HepG2 (cell line): Measurements from ENCODE around the gene TCAF1.

Experiments used
- IRF1 ChIP-seq: sonication (generic); formaldehyde crosslinking; IDR thresholded peaks from 2 replicates; pipeline ENCODE4 v1.4.0; 2020; ENCODE audit warnings: low read depth, mild to moderate bottlenecking, missing genetic modification reagents
- JUNB ChIP-seq: sonication (generic); formaldehyde crosslinking; IDR thresholded peaks from 2 replicates; pipeline ENCODE4 v1.8.0; 2022; ENCODE audit warnings: missing genetic modification reagents, mild to moderate bottlenecking, borderline replicate concordance
- PHB2 ChIP-seq: fragments of 450-650 bp; IDR thresholded peaks from 2 replicates; pipeline ENCODE4 v1.6.1; 2018; ENCODE audit not compliant: partially characterized antibody
- SIN3A ChIP-seq: IDR thresholded peaks from 2 replicates; pipeline ENCODE4 v1.6.1; 2011; ENCODE audit warnings: low read depth, mild to moderate bottlenecking, control low read depth, low read length, borderline replicate concordance
- SMARCC2 ChIP-seq: fragments of 450-650 bp; IDR thresholded peaks from 2 replicates; pipeline ENCODE4 v1.6.1; 2017; ENCODE audit warnings: antibody characterized with exemption, mild to moderate bottlenecking
- SNAPC5 ChIP-seq: sonication (generic); formaldehyde crosslinking; IDR thresholded peaks from 2 replicates; pipeline ENCODE4 v1.8.1; 2023; ENCODE audit warnings: mild to moderate bottlenecking, missing genetic modification reagents, borderline replicate concordance
- ZNF282 ChIP-seq: fragments of 450-650 bp; IDR thresholded peaks from 2 replicates; pipeline ENCODE4 v1.6.1; 2018; ENCODE audit not compliant: partially characterized antibody
- TF ChIP-seq, protein P1 (sequence below): sonication (generic); formaldehyde crosslinking; IDR thresholded peaks from 2 replicates; pipeline ENCODE4 v1.5.0; 2020; ENCODE audit warnings: mild to moderate bottlenecking, missing genetic modification reagents, moderate library complexity
- TF ChIP-seq, protein P2 (sequence below): sonication (generic); formaldehyde crosslinking; IDR thresholded peaks from 2 replicates; pipeline ENCODE4 v1.5.1; 2020; ENCODE audit warnings: missing genetic modification reagents, mild to moderate bottlenecking, borderline replicate concordance

DNA sequence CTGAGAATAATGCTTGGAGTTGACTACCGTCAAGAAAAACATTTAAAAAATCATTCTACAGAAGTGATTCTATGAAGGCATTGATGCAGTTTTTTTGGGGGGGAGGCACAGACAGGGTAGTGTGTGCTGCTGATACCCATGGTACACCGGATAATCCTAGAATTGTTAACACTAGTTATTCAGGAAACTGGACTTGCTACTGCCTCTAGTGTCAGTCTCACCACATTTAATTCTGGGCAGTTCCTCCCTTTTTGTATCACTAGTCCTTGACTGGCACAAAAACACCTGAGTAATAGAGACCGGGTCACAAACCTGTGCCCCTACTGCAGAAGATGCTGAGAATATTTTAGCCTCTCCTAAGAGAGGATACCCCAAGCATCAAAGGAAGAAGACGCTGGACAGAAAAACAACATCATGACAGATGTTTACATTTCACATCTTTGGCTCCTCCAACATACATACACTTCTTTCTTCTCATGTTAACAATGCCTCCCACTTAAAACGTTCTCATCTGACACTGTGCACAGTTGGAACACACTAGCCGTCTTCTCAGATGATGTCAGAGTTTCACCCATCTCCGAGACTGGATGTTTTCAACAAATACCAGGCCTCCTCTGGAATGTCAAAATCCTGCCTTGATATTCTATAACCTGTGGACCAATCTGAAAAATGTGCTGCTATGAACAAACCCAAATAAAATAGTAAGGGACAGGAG lies 13.1 kb upstream of the TCAF1 start:
- TF ChIP-seq IRF1 (CRISPR knock-in tag) (no peak), SNAPC5 (CRISPR knock-in tag) (no peak), PHB2 (no peak), SIN3A (no peak), SMARCC2 (no peak), ZNF282 (no peak), JUNB (CRISPR knock-in tag) (no peak)
- TF ChIP-seq, protein P1, sequence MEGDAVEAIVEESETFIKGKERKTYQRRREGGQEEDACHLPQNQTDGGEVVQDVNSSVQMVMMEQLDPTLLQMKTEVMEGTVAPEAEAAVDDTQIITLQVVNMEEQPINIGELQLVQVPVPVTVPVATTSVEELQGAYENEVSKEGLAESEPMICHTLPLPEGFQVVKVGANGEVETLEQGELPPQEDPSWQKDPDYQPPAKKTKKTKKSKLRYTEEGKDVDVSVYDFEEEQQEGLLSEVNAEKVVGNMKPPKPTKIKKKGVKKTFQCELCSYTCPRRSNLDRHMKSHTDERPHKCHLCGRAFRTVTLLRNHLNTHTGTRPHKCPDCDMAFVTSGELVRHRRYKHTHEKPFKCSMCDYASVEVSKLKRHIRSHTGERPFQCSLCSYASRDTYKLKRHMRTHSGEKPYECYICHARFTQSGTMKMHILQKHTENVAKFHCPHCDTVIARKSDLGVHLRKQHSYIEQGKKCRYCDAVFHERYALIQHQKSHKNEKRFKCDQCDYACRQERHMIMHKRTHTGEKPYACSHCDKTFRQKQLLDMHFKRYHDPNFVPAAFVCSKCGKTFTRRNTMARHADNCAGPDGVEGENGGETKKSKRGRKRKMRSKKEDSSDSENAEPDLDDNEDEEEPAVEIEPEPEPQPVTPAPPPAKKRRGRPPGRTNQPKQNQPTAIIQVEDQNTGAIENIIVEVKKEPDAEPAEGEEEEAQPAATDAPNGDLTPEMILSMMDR (CRISPR knock-in tag): no peak
- TF ChIP-seq, protein P2, sequence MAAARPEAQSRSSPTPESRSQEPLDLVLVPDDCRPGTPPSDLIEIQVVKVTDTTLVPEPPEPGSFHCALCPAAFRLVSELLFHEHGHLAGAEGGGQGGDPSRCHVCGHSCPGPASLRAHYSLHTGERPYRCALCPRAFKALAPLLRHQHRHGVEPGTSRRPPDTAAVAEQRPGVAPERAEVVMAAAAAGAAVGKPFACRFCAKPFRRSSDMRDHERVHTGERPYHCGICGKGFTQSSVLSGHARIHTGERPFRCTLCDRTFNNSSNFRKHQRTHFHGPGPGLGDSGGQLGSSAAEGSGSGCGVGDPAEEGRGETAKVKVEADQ (CRISPR knock-in tag): no peak
